SIG-M5 (cell line): ENCODE measurements around the gene CDK14.
"Not testable (repeated sequence)": the region's sequence is repeated elsewhere in the genome, so short reads cannot be mapped to it uniquely, and the experiment has no call there.

ENCODE experiments used
- DNase-seq: peaks from one replicate; lab custom pipeline; 2025; lab: John Stamatoyannopoulos, UW

Gene CDK14

DNA sequence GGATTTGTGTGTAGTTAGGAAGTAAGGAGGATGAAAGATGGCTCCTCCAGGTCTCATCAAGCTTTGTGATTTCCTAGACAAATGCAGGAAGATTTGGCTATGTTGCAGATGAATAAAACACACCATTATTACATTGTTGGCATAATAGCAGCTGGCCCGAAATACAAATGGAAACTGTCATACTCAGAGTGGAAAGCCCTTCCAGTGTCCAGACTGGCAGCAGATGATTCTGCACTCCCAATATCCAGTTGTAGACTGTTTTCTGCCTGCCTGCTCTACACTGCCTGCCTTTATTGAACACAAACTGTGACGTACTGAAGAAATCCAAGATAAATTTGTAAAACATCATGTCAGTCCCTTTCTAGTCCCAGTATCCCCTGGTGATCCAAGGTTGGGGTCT lies 568.4 kb downstream of the CDK14 start:
- no peak for DNase-seq

DNA sequence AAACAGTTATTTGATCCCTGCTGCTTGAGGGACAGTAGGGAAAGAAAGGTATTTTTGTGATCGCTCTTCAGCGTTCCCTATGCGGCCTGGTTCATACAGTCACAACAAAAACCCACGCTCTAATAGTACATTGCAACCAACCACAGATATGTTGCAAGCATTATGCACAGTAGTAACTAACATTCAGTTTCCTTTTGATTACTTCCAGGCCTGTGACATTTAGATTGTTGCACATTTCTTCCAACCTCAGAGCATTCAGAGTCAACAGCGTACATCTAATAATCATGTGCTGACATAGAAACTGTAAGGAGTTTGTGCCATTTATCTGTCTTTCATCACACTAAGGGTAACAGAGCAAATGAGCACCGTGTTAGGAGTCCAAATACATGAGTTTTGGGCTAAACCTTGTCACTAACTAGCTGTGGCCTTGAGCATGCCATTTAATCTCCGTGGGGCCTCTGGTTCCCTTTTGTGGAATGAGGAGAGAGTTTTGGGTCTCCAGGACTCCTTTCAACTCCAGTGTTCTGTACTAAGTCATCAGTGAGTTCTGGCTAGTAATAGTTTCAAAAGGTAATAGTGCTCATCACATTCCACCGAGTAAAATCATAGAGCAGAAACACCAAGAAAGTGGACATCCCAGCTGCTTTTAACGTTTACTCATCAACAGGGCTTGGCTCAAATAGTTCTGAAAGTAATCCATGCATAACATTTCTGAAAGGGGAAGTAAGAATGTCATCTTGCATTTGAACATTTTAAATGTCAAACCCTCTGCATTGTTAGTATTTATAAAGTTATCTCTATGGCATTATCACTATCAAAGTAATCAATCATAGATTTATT lies 569.1 kb downstream of the CDK14 start:
- no peak for DNase-seq

DNA sequence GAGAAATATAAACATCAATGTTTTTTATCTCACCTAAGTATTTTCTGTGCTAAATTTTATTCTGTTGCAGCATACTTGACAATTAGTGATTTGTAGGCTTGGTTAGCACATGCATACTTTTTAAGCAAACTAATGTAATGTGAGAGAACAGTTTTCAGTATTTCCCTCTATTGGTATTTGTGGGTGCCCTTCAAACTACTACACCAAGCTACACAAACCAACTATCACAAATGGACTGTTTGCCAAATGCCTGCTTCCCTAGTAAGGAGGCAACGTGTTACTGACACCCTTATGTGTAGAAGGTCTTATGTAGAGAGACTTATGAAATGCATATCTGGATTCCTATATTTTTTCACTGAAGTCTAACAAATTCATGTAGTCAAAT lies 569.7 kb downstream of the CDK14 start:
- DNase-seq = no peak

DNA sequence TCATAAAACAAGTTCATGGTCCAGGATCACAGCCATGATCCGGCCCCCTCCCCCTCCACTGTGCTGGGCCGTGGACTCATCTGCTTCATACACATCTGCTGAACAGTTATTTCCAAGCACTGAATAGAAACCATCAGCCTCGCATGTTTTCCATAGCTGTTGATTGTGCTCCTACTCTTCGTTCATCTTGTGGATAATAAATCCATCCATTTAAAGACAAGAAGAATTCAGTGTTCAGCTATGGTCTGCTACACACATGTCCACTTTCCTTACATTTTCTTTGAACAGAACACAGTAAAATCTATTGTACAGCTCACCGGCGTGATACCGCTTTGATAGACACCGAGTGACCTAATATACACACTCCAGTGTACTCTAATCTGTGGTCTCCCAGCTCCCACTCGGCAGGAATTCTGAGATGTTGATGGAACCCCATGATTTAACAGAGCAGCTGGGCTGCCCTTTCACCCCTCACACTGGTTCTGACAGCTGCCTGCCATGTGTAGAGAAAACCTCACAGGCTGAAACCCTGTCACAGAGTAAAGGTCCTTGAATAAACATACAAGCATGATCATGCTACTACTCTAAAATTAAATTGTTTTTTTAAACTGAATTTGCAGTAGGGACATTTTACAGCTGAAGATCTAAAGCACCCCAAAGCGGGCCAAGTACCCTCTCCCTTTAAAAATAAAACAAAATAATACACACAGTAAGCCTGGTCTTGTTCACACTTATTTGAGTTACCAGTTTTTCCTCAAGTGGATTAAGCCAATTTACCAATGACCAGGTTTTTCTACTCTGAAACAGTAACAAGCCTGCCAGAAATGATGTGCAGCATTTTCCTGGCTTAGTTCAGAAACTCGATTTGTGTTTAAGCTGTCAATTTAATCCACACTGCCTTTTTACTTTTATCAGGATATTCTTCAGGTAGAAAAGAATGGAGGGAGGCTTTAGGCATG lies 573.0 kb downstream of the CDK14 start:
- DNase-seq = no peak

DNA sequence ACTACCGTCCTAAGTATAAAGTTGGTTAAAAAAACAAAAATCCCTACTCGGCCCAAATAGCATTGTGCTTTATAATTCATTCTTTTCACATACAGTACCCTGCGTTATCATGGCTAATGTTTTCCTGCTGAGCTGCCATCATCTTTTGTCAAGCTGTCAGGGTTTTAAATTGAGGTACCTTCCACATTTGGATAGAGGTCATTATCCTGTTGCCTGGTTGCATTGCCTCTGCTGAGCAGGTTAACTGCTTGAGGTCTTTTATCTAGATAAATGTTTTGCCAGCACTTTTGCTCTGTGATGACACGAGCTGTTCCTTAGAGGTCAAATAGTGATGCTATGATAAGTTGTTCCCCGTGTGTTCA lies 573.7 kb downstream of the CDK14 start:
- DNase-seq = no peak

DNA sequence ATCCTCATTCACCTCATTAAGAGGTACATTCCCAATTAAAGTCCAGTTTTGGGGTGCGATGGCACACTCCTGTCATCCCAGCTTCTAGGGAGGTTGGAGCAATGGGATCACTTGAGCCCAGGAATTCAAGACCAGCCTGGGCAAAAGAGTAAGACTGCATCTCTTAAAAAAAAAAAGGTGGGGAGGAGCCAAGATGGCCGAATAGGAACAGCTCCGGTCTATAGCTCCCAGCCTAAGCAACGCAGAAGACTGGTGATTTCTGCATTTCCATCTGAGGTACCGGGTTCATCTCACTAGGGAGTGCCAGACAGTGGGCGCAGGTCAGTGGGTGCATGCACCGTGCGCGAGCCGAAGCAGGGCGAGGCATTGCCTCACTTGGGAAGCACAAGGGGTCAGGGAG lies 577.1 kb downstream of the CDK14 start:
- not testable (repeated sequence) for DNase-seq

DNA sequence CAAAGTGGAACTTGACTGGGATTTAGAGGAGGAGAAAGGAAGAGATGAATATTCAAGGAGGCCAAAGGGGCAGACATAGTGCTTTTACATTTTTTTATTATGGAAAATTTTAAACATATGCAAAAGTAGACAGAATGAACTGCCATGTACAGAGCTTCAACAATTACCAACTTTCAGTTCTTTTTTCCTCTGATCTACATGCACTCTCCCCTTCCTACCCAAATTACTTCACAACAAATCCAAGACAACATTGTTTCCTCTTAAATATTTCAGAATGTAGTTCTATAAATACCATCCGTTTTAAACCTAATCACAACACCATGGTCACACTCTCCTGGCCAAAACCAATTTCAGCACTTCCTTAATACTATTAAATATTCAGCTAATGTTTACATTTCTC lies 584.6 kb downstream of the CDK14 start:
- DNase-seq = no peak

DNA sequence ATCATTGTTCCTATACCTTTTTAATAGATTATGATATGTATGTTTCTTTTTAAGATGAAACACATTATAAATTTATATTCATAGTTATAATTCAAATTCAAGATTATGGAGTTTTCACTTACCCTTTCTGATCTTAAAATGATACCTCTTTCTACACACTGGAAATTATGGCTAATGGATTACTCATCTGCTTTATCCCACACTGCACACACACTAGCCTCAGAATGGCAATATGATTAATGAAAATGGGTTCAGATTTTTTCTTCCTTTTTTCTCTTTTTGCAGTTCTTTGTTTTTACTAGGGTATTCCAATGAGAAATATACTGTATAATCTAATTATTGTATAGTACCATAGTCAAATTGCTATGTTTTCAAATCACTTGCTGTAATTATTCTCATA lies 585.8 kb downstream of the CDK14 start:
- DNase-seq = no peak

DNA sequence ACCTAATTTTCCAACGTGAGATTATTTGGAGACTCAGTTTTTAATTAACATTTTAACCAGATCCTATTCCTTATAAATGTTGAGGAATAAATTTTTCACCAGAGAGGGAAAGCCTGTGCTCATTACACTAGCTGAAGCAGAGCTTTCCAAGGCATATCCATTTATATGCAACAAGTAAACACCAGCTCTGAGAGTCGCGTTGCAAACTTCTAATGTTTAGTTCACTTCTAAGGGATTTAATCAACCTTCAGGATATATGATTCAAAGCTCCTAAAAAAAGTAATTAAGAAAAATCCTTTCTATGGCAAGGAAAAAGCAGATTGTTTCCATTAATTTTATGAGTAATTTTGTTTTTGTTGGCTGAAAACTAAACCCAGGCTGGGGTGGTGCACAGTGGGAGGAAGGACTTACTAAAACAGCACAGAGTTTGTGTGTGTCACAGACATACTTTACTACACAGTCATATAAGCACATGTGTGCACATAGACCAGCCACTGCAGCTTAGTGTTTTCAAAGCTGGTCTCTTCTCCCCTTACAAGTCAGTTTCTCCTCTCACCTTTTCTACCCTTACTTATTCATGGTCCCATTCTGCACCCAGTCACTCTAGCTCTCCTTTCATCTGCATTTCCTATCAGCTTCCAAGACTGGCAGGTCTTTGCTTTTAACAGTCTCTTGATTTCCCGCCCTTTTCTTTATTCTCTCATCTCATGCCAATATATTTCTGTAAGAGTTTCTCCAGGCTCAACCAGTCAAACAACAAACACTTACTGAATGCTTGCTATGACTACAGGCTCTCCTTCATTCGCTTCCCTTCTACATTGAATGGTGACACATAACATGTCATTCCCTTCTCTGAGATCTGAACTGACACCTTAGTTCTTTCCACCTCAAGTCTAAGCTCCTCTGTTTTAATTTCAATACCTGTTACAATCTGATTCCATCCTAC lies 587.0 kb downstream of the CDK14 start:
- DNase-seq = no peak

DNA sequence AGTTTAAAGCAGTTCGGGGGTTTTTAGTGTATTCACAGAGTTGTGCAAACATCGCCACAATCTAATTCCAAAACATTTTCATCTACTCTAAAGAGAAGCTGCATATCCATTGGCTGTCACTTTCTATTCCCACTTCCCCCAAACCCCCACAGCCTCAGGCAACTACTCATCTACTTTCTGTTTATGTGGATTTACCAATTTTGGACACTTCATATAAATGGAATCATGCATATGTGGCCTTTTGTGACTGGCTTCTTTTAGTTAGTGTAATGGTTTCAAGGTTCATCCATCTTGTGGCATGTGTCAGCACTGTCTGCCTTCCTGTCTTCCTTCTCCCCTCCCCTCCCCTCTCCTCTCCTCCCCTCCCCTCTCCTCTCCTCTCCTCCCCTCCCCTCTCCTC lies 589.6 kb downstream of the CDK14 start:
- no peak for DNase-seq

DNA sequence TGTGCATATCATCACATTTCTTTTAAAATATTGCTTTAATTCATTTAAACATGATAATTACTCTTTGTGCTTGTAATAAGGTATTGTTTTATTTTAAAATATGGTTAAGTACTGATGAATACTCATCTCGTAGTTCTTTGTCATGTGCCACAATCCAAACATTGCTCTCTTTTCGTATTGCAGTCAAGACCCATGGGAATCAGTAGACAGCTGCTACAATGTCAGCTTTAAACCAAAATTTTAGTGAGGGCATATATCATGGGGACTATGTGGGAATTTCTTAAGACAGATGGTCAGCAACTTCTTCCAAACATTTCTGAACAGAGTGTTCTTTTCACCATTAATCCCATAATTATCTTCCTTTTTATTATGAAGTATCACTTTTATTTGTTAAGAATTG lies 590.9 kb downstream of the CDK14 start:
- DNase-seq = no peak

DNA sequence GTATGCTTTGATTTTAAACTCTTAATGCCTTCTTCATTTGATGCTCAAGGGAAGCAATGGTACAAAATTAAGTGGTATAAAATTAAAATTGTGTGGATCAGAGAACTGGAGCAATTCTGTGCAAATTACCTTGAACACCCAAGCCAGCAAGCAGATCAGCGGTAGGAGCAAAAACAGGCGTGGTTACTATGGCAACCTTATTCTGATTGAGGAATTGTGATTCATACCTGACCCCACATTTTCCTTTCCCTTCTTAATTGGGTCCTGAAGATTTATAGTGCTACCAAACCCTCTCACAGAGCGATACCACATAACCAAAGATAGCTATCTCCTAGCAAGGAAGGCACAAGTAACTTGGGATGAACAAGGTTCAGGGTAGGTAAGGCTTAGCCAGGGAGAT lies 595.6 kb downstream of the CDK14 start:
- DNase-seq = no peak

DNA sequence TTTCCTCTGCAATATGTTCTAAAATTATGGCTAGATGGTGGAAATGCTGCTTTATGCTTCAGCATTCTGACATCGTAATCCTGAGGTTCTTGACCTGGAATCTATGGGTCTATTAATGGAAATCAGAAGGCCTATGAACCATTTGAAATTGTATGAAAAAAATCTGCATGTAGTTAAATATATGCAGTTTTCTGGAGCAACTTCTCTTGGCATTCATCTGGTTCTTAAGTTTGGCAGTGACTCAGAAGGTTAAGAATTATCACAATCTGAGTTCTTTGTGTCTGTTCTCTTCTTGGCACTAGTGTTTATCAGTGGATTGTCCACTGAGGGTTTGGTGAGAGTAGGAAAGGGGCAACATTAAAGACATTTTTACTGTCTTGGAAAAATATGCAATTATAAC lies 597.0 kb downstream of the CDK14 start:
- DNase-seq = no peak

DNA sequence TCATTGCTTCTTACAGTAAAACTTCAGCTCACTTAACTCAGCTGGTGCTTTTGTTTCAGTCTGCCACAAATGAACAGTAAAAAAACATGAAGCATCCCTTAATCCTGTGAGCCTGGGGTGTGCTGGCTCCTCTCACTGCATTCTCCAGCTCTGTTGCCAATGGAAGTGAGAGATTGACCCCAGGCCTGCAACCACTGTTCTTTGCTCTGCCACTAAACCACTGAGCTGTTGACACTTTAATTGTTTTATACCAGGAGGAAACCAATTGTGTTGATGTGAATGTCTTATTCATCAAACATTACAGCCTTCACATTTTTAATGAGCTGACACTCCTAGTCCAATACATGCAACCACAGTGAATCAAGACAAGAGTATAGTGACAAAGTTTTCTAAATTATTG lies 598.7 kb downstream of the CDK14 start:
- DNase-seq = no peak

DNA sequence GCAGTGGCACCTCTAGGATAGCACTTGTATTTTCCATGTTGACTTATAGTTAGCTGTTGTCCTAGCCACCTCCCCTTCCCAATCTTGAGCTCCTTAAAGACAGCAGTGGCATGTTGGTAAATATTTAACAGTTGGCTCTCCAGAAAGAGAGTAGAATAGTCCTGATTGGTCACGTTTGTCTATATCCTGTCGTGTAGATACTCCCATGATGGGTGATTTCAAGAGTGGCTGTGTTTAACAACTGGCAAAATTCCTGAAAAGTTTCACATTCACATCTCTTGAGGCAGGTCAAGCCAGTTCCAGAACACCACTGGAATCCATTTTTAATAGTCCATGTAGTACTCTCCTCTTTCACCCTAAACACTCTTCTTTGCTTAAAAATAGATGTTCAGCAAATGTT lies 599.9 kb downstream of the CDK14 start:
- DNase-seq = no peak

DNA sequence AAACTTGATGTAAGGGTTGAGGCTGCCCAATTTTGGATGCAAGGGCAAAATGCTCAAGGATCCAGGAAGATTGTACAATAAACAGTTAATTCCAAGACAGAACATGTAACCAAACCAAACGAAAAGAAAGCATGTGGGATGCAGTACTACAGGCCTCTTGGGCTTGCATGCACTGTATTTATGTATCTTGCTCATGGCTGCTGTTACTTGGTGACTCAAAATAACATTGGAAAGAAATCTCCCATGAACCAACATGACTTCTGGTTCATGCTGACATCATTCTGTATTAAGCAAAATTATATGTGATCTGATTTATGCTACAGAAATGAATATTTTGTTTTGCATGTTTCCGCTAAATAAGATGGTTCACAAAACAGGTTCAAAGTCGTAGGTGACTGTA lies 602.2 kb downstream of the CDK14 start:
- no peak for DNase-seq

DNA sequence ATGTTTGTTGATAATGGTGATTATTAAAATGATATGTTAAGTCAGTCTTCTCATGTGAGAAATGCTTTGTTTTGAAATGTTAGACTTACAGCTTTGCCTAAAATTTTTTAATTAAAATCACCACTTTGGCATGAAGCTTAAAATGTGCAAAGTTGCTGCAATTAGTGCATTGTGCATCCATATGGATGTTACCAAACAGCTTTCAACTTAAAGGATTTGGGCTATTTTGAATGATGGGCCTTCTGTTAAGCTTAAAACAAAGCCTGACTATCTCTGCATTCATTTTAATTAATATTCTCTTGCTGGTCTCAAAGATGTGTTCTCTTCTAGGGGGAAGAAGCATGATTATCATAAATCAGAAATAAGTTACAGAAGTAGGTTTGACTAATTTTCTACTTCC lies 603.5 kb downstream of the CDK14 start:
- DNase-seq = no peak

DNA sequence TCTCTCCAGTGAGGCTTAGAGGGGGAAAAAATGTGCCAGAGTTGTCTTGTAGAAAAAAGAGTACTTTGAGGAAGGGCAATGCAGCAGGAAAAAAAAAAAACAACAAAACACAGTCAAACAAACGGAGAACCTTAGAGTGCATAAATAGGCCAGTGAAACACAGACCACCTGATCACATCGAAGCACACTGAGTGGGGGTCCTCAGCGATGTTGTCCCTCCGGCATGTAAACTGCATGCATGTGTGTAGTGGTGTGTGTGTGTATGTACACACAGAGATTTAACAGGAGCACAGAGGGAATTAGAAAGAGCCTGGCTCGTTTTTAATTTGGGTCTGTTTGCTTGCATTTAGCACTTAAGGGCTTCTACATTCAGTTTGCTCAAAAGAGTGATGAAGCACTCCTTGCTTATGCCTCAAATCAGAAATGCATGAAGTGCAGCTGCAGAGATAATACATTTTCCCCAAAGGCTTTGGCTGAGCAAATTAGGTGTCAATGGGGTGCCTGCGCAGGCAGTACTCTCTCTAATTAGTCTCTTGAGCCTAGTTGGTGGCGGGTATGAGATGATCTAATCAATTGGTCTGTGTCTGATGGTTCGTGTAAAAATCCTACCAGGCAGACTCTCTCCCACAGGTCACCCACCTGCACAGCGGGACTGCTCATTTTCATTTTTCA lies 605.5 kb downstream of the CDK14 start:
- no peak for DNase-seq

DNA sequence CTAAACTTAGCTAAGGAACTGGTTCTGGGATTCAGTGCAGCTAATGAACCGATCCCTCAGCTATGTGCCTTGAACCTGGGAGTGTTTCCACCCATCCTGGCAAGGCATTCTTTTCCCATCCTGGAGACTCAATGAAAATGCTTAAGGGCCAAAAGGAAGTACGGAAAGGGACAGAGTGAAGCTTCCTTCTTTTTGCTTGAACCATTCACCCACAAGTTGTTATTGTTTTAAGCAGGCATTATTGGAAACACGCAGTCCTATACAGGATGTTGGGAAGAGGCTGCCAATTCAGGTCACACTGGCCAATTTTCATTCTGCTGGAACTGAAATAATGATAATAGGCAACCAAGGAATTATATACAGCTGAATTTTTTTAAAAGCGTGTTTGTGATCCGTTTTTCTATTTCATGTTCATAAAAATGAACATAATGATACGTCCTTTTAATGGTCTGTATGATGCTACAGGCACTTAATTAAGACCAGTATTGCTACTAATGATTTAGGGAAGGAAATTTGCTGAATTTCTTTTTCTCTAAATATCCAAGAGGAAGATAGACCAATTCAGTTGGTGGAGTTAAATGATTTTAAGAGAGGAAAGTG lies 610.3 kb downstream of the CDK14 start:
- no peak for DNase-seq

DNA sequence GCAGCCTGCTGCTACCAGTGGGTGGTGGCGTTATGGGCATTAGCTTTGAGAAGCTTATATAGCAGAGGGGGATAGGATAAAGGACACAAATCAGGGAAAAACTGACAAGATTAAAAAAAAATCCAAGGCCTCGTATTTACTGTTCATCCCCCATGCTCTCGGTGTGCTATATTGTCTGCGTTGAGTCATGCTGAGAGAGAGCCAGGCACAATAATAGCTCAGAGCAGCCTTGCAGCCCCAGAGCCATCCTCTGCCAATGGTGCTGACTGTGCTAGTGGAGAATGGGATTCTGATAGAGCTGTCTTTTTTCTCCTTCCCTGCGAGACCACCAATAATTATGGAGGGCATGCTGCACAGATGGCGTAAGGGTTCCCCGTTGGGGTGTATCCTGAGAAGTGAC lies 616.5 kb downstream of the CDK14 start:
- DNase-seq = no peak

DNA sequence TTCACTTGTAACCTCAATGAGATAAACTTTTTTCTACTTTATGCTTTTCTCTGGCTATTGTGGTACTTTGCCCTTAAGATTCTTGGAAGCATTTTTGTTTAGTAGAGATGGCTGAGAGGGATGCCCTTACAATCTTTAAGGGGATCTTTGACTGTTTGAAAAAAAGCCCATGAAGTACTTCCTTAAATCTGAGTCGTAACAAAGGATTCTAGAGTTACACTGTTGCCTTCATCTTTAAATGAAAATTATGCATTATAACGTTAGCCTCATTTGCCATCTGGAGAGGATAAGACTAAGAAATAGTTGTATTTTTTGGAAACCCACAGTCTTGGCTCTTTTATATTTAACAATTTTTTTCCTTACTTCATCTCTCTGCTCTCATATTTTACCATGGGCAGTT lies 630.3 kb downstream of the CDK14 start:
- no peak for DNase-seq
